Parathyroid adenoma (tissue), 2 donors: ENCODE data around the gene FAM184A.

Experiments
- H2AFZ ChIP-seq: fragments of 300-600 bp; sonication (generic); one replicate; pipeline ENCODE4 v1.7.0; 2017; ENCODE audit warnings: antibody characterized with exemption, mild to moderate bottlenecking
- H3K27ac ChIP-seq: fragments of 300-600 bp; sonication (generic); one replicate; pipeline ENCODE4 v1.7.0; 2017
- H3K27me3 ChIP-seq: fragments of 300-600 bp; sonication (generic); one replicate; pipeline ENCODE4 v1.7.0; 2017; ENCODE audit warnings: low read length; ENCODE audit not compliant: control insufficient read depth, insufficient read depth
- H3K36me3 ChIP-seq: fragments of 300-600 bp; sonication (generic); one replicate; pipeline ENCODE4 v1.7.0; 2017; ENCODE audit warnings: low read length; ENCODE audit not compliant: control insufficient read depth, insufficient read depth
- H3K4me1 ChIP-seq: fragments of 300-600 bp; sonication (generic); one replicate; pipeline ENCODE4 v1.7.0; 2017; ENCODE audit warnings: control low read depth
- H3K4me2 ChIP-seq: fragments of 300-600 bp; sonication (generic); one replicate; pipeline ENCODE4 v1.7.0; 2017; ENCODE audit warnings: low read length
- H3K4me3 ChIP-seq: fragments of 300-600 bp; sonication (generic); one replicate; pipeline ENCODE4 v1.7.0; 2017; ENCODE audit warnings: low read depth, low read length
- H3K79me2 ChIP-seq: fragments of 300-600 bp; sonication (generic); one replicate; pipeline ENCODE4 v1.7.0; 2017; ENCODE audit warnings: control low read depth
- H3K9ac ChIP-seq: fragments of 300-600 bp; sonication (generic); one replicate; pipeline ENCODE4 v1.7.0; 2017; ENCODE audit warnings: mild to moderate bottlenecking
- H3K9me3 ChIP-seq: fragments of 300-600 bp; sonication (generic); one replicate; pipeline ENCODE4 v1.7.0; 2017; ENCODE audit warnings: low read length; ENCODE audit not compliant: control insufficient read depth
- TF ChIP-seq, protein P1 (sequence below): fragments of 300-600 bp; sonication (generic); IDR thresholded peaks from one replicate; pipeline ENCODE4 v1.7.0; 2017; ENCODE audit warnings: antibody characterized with exemption, mild to moderate bottlenecking
- donor health status: primary hyperparathyroidism.

Gene FAM184A

DNA sequence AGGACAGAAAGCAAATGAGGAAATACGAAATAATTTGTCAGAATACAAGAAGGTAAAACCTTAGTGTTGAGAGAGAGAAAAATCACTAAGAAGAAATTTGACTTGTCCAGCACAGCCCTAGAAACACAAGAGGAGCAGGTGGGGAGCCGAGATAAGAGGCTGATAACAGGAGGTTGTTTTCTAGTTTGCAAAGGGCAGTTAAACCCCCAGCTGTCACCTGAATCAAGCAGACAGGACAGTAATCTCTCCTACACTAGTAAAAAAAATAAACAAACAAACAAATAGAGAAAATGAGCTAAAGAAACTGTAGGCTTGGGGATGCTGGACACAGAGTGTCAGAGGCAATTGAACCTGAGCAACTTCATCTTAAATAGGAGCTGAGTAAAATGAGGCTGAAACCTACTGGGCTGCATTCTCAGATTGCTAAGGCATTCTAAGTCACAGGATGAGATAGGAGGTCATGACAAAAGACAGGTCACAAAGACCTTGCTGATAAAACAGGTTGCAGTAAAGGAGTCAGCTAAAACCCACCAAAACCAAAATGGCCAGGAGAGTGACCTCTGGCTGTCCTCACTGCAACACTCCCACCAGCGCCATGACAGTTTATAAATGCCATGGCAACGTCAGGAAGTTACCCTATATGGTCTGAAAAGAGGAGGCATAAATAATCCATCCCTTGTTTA is 40.4 kb downstream of the FAM184A start:
- Histone ChIP-seq H3K79me2 (no peaks in the 10 kb centered on the region), H3K4me2 (no peak overlapping the region), H3K4me1 (peaks cover 6% of the 10 kb centered on the region), H3K9me3 (no peaks in the 10 kb centered on the region), H3K27ac (no peak overlapping the region), H2AFZ (no peak overlapping the region), H3K9ac (no peak overlapping the region), H3K4me3 (no peak overlapping the region), H3K27me3 (no peaks in the 10 kb centered on the region), H3K36me3 (no peaks in the 10 kb centered on the region)
- TF ChIP-seq, protein P1, sequence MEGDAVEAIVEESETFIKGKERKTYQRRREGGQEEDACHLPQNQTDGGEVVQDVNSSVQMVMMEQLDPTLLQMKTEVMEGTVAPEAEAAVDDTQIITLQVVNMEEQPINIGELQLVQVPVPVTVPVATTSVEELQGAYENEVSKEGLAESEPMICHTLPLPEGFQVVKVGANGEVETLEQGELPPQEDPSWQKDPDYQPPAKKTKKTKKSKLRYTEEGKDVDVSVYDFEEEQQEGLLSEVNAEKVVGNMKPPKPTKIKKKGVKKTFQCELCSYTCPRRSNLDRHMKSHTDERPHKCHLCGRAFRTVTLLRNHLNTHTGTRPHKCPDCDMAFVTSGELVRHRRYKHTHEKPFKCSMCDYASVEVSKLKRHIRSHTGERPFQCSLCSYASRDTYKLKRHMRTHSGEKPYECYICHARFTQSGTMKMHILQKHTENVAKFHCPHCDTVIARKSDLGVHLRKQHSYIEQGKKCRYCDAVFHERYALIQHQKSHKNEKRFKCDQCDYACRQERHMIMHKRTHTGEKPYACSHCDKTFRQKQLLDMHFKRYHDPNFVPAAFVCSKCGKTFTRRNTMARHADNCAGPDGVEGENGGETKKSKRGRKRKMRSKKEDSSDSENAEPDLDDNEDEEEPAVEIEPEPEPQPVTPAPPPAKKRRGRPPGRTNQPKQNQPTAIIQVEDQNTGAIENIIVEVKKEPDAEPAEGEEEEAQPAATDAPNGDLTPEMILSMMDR, result no peak

DNA sequence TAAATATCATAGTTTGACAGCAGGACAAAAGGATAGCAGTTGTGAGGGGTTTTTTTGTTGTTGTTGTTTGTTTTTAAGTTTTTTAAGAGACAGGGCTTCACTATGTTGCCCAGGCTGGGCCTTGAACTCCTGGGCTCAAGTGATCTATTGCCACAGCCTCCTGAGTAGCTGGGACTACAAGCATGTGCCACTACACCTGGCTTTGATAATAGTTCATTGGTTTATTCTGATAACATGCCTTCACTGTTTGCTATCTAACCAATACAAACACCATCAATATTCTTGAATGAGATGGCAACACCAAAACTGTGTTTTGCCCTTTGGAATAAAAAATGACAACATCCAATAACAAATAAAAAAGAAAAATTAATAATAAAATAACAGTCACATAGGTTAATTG is 41.2 kb downstream of the FAM184A start:
- no peaks in the 10 kb centered on the region for H3K36me3 ChIP-seq
- no peaks in the 10 kb centered on the region for H3K79me2 ChIP-seq
- no peak overlapping the region for H2AFZ ChIP-seq
- no peak overlapping the region for H3K4me2 ChIP-seq
- no peaks in the 10 kb centered on the region for H3K9me3 ChIP-seq
- H3K9ac ChIP-seq, result no peak overlapping the region
- TF ChIP-seq, protein P1, result no peak
- H3K27ac ChIP-seq, result no peak overlapping the region
- H3K4me3 ChIP-seq, result no peak overlapping the region
- H3K27me3 ChIP-seq, result no peaks in the 10 kb centered on the region
- H3K4me1 ChIP-seq, result peaks cover 6% of the 10 kb centered on the region

DNA sequence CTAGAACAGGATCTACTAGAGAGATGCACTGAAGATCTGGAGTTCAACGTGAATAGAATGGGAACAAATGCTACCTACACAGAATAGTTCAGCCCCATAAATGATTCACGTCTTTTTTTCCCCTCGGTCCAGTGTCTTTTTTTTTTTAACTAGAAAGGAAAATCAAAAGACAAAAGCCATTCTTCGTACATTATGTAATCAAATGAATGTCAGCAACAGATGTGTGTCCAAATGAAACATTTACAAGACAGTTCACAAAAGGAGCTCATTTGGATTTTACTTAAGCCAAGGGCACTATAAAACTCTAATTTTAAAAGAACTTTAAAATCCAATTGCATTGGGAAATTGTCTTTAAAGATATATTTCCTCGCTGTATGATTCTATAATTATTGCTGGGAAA is 42.4 kb downstream of the FAM184A start:
- no peak overlapping the region for H2AFZ ChIP-seq
- H3K4me2 ChIP-seq, result no peak overlapping the region
- TF ChIP-seq, protein P1, result no peak
- peaks cover 6% of the 10 kb centered on the region for H3K4me1 ChIP-seq
- no peaks in the 10 kb centered on the region for H3K36me3 ChIP-seq
- H3K79me2 ChIP-seq, result no peaks in the 10 kb centered on the region
- no peak overlapping the region for H3K9ac ChIP-seq
- H3K27ac ChIP-seq, result no peak overlapping the region
- no peaks in the 10 kb centered on the region for H3K9me3 ChIP-seq
- H3K27me3 ChIP-seq, result no peaks in the 10 kb centered on the region
- H3K4me3 ChIP-seq, result no peak overlapping the region

DNA sequence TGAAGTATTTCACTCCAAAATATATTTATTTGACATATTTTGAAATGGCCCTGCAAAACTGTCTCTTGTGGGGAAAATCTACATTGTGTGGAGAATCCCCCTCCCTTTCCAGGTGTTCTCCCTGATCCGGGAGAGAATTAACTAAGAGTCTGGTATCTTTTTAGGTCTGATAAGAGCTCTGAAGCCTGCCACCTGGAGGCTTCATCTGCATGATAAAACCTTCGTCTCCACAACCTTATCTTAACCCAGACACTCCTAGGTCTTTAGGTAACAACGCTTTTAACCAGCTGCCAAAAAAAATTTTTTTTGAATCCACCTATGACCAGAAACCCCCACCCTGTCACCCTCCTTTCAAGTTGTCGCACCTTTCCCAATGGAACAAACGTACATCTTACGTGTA is 43.0 kb downstream of the FAM184A start:
- Histone ChIP-seq H3K9me3 (no peaks in the 10 kb centered on the region), H3K27me3 (no peaks in the 10 kb centered on the region), H3K4me2 (no peak overlapping the region), H3K4me1 (peaks cover 6% of the 10 kb centered on the region), H3K27ac (no peak overlapping the region), H2AFZ (no peak overlapping the region), H3K4me3 (no peak overlapping the region), H3K79me2 (no peaks in the 10 kb centered on the region), H3K9ac (no peak overlapping the region), H3K36me3 (no peaks in the 10 kb centered on the region)
- TF ChIP-seq, protein P1, result no peak

DNA sequence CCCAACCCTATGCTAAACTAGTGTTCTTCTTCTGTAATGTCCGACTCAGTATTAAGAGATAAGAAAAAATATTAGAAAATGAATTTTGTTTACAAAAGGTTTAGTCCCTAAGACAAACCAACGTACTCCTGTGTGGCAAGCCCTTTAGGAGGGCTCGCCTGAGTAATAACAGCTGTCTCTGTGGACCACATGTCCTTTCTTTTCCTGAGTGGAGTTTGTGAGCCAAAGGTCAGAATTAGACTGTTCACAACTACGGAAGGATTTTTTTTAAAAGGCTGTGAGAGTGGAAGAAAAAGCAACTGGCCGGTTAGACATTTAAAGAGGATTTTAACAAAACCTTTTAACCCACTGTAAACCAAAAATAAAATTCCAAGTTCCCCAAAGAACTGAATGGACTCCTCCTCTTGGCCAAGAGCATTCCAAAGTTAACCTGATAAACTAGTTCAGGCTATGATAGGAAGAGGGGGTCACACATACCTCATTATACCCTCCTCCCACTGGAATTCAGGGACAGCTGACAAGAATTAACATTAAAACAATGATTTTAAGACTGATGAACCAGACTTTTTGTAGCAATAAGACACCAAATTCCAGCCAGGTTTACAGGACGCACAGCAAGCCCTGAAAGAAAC is 43.5 kb downstream of the FAM184A start:
- Histone ChIP-seq H3K27ac (no peak overlapping the region), H2AFZ (no peak overlapping the region), H3K36me3 (no peaks in the 10 kb centered on the region), H3K27me3 (no peaks in the 10 kb centered on the region), H3K79me2 (no peaks in the 10 kb centered on the region), H3K4me2 (no peak overlapping the region), H3K9ac (no peak overlapping the region), H3K4me1 (peaks cover 6% of the 10 kb centered on the region), H3K4me3 (no peak overlapping the region), H3K9me3 (no peaks in the 10 kb centered on the region)
- TF ChIP-seq, protein P1, result no peak
